Stimulated activated CD4-positive, alpha-beta T cell treated with anti-CD3 and anti-CD28 coated beads, TNF-alpha, amount 100 ng/mL, for 24 hours (primary cell): Measurements from ENCODE around the gene OSBPL10.

ENCODE experiments used
- DNase-seq, 3 experiments: peaks; one replicate each; pipeline ENCODE4 v3.0.0-alpha.2; 2020; ENCODE audit warnings: low read depth in 3 of 3

OSBPL10 gene

GRCh38 chr3:31772758-31773473 is 208.1 kb downstream of the OSBPL10 start:
- no peak for DNase-seq

GRCh38 chr3:31772272-31772671 is 208.8 kb downstream of the OSBPL10 start:
- DNase-seq: peak in 1 of 3 experiments; percentile 18

GRCh38 chr3:31770822-31771326 is 210.2 kb downstream of the OSBPL10 start:
- no peak for DNase-seq

- DNase-seq: peak; percentile 15 to 42 (median 31)
Observed at GRCh38 chr3:31768479-31769125, 212.5 kb downstream of the OSBPL10 start.

GRCh38 chr3:31767920-31768319 is 213.1 kb downstream of the OSBPL10 start:
- DNase-seq: no peak

- no peak for DNase-seq
Observed at GRCh38 chr3:31766669-31767068, 214.4 kb downstream of the OSBPL10 start.

- no peak for DNase-seq
Observed at GRCh38 chr3:31765871-31766270, 215.2 kb downstream of the OSBPL10 start.

- no peak for DNase-seq
Observed at GRCh38 chr3:31763731-31764130, 217.3 kb downstream of the OSBPL10 start.

- DNase-seq: no peak
Observed at GRCh38 chr3:31762888-31763351, 218.1 kb downstream of the OSBPL10 start.

GRCh38 chr3:31762097-31762764 is 218.8 kb downstream of the OSBPL10 start:
- no peak for DNase-seq

GRCh38 chr3:31760654-31761053 is 220.4 kb downstream of the OSBPL10 start:
- DNase-seq: no peak

- DNase-seq: no peak
Observed at GRCh38 chr3:31758322-31758965, 222.6 kb downstream of the OSBPL10 start.

GRCh38 chr3:31755926-31756658 is 225.0 kb downstream of the OSBPL10 start:
- peak in 1 of 3 experiments; percentile 27 for DNase-seq

GRCh38 chr3:31754575-31755278 is 226.3 kb downstream of the OSBPL10 start:
- no peak for DNase-seq

GRCh38 chr3:31753050-31753425 is 228.0 kb downstream of the OSBPL10 start:
- no peak for DNase-seq

- DNase-seq: no peak
Observed at GRCh38 chr3:31752305-31753049, 228.6 kb downstream of the OSBPL10 start.

- no peak for DNase-seq
Observed at GRCh38 chr3:31750341-31750740, 230.7 kb downstream of the OSBPL10 start.

- DNase-seq: no peak
Observed at GRCh38 chr3:31748933-31749295, 232.1 kb downstream of the OSBPL10 start.

- DNase-seq: no peak
Observed at GRCh38 chr3:31748281-31748932, 232.7 kb downstream of the OSBPL10 start.

GRCh38 chr3:31747785-31748184 is 233.3 kb downstream of the OSBPL10 start:
- DNase-seq: no peak
